Colonic mucosa (tissue), 4 donors: Measurements from ENCODE around the gene SIM1. TPM values are rescaled to one million over a fixed set of nuclear protein-coding genes. Genes with fewer than 3 reads are reported as not detected.
"Not testable (repeated sequence)": the region's sequence is repeated elsewhere in the genome, so short reads cannot be mapped to it uniquely, and the experiment has no call there.

Source experiments
- DNase-seq: peaks from one replicate; pipeline ENCODE4 v3.0.0-alpha.2; 2020
- H3K27ac ChIP-seq: fragments of 200-600 bp; one replicate; pipeline ENCODE4 v1.8.0; 2021
- H3K27me3 ChIP-seq: fragments of 200-600 bp; one replicate; pipeline ENCODE4 v1.8.0; 2021
- H3K36me3 ChIP-seq: fragments of 200-600 bp; one replicate; pipeline ENCODE4 v1.8.0; 2021
- H3K4me1 ChIP-seq: fragments of 200-600 bp; one replicate; pipeline ENCODE4 v1.8.0; 2021; ENCODE audit warnings: mild to moderate bottlenecking
- H3K4me3 ChIP-seq: fragments of 200-600 bp; one replicate; pipeline ENCODE4 v1.8.0; 2021
- H3K9ac ChIP-seq, 2 donors: one replicate each; pipeline ENCODE4 v1.7.0; 2013; ENCODE audit warnings: control low read depth in 2 of 2, low read depth in 2 of 2, low read length in 2 of 2
- H3K9me3 ChIP-seq: fragments of 200-600 bp; one replicate; pipeline ENCODE4 v1.8.0; 2021
- intact Hi-C: fragments of 100-400 bp; cut with DNase I; formaldehyde crosslinking; loops from one replicate; pipeline ENCODE4 v1.14.1; 2022
- total RNA-seq, 2 donors: library from RNA; stranded (reverse); fragmentation: NEBNext Ultra II Directional in 1 of 2; extraction: Animal tissue kit (Norgen Biotek cat#: 25700) in 1 of 2; gene quantifications; one replicate each; pipeline ENCODE4 v1.2.1, GENCODE V29; 2021
- TF ChIP-seq, protein P1 (sequence below): fragments of 200-600 bp; IDR thresholded peaks from one replicate; pipeline ENCODE4 v1.8.0; 2022; ENCODE audit warnings: antibody characterized with exemption, mild to moderate bottlenecking
- donor health status: healthy.
- donor health status: DM: no; HTN: no; CAD: no.
- donor health status: DM: no; HTN: no; CAD: no.

SIM1 gene
- total RNA-seq, 2 donors from 2014 or later: 0.16 TPM; not detected in 1

DNA sequence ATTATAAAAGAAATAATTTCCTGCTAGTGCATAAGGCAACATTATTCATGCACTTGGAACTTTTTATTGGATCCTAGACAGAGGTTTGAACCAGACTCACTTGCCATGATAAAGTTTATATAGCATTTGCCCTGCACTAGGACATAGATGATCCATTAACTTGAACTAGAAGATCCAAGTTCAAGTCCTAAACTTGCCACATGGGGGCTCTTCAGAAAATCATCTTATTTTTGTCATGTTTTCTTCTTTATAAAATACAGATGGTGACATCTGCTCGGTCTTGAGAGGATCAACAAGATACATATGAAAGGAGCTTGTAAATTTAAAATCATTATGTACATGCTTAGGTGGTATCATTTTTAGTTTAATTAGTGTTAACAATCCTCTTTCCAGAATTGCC lies 94.5 kb downstream of the SIM1 start:
- TF ChIP-seq, protein P1, sequence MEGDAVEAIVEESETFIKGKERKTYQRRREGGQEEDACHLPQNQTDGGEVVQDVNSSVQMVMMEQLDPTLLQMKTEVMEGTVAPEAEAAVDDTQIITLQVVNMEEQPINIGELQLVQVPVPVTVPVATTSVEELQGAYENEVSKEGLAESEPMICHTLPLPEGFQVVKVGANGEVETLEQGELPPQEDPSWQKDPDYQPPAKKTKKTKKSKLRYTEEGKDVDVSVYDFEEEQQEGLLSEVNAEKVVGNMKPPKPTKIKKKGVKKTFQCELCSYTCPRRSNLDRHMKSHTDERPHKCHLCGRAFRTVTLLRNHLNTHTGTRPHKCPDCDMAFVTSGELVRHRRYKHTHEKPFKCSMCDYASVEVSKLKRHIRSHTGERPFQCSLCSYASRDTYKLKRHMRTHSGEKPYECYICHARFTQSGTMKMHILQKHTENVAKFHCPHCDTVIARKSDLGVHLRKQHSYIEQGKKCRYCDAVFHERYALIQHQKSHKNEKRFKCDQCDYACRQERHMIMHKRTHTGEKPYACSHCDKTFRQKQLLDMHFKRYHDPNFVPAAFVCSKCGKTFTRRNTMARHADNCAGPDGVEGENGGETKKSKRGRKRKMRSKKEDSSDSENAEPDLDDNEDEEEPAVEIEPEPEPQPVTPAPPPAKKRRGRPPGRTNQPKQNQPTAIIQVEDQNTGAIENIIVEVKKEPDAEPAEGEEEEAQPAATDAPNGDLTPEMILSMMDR: no peak
- H3K4me1 ChIP-seq: no peaks in the 10 kb centered on the region
- no peak for DNase-seq
- H3K9ac ChIP-seq: no peak overlapping the region
- H3K27me3 ChIP-seq: no peaks in the 10 kb centered on the region
- H3K36me3 ChIP-seq: no peaks in the 10 kb centered on the region
- intact Hi-C loops: no loop called here
- no peaks in the 10 kb centered on the region for H3K9me3 ChIP-seq
- H3K4me3 ChIP-seq: no peak overlapping the region
- H3K27ac ChIP-seq: no peak overlapping the region

DNA sequence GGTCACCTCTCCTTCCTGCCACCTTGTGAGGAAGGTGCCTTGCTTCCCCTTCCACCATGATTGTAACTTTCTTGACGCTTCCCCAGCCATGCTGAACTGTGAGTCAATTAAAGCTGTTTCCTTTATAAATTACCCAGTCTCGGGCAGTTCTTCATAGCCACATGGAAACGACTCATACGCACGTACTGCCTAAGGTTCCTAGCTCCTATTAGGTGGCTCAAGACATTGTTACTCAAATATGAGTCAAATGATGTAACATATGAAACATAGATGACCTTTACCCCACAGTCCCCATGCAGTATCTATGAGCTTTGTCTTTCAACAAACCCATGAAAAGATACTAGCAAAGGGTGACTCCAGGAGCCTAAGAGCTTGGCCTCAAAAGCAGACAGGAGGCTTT lies 98.3 kb downstream of the SIM1 start:
- TF ChIP-seq, protein P1: no peak
- H3K27ac ChIP-seq: no peak overlapping the region
- H3K4me3 ChIP-seq: no peak overlapping the region
- H3K36me3 ChIP-seq: no peaks in the 10 kb centered on the region
- intact Hi-C loops: no loop called here
- no peak for DNase-seq
- H3K4me1 ChIP-seq: no peaks in the 10 kb centered on the region
- no peaks in the 10 kb centered on the region for H3K9me3 ChIP-seq
- H3K27me3 ChIP-seq: no peaks in the 10 kb centered on the region
- no peak overlapping the region for H3K9ac ChIP-seq

DNA sequence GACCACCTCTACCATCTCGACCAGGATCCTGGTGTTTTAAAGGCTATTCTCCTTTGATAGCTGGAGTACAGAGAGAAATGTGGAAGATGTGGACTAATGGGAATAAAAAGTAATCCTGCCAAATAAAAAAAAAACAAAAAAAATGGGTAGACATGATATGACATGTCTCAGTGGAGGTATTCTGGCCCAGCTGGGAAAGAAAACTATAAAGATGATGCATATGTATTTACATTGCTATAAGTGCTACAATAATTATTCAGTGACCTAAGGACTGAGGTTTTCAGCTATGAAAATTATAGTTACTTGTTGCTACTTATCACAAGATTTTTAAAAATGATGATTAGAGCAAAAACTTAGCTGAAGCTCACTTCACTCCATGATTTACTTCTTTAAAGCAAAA lies 101.1 kb downstream of the SIM1 start:
- no peaks in the 10 kb centered on the region for H3K9me3 ChIP-seq
- H3K9ac ChIP-seq: no peak overlapping the region
- DNase-seq: no peak
- H3K27me3 ChIP-seq: no peaks in the 10 kb centered on the region
- TF ChIP-seq, protein P1: no peak
- no peaks in the 10 kb centered on the region for H3K36me3 ChIP-seq
- intact Hi-C loops: no loop called here
- H3K4me3 ChIP-seq: no peak overlapping the region
- no peak overlapping the region for H3K27ac ChIP-seq
- no peaks in the 10 kb centered on the region for H3K4me1 ChIP-seq

DNA sequence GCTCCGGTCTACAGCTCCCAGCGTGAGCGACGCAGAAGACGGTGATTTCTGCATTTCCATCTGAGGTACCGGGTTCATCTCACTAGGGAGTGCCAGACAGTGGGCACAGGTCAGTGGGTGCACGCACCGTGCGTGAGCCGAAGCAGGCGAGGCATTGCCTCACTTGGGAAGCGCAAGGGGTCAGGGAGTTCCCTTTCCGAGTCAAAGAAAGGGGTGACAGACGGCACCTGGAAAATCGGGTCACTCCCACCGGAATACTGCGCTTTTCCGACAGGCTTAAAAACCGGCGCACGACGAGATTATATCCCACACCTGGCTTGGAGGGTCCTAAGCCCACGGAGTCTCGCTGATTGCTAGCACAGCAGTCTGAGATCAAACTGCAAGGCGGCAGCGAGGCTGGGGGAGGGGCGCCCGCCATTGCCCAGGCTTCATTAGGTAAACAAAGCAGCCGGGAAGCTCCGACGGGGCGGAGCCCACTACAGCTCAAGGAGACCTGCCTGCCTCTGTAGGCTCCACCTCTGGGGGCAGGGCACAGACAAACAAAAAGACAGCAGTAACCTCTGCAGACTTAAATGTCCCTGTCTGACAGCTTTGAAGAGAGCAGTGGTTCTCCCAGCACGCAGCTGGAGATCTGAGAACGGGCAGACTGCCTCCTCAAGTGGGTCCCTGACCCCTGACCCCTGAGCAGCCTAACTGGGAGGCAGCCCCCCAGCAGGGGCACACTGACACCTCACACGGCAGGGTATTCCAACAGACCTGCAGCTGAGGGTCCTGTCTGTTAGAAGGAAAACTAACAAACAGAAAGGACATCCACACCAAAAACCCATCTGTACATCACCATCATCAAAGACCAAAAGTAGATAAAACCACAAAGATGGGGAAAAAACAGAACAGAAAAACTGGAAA lies 109.7 kb downstream of the SIM1 start:
- H3K4me3 ChIP-seq, H3K27ac ChIP-seq, H3K27me3 ChIP-seq, DNase-seq, H3K4me1 ChIP-seq, intact Hi-C loops, H3K9ac ChIP-seq, H3K9me3 ChIP-seq, H3K36me3 ChIP-seq: not testable (repeated sequence)

DNA sequence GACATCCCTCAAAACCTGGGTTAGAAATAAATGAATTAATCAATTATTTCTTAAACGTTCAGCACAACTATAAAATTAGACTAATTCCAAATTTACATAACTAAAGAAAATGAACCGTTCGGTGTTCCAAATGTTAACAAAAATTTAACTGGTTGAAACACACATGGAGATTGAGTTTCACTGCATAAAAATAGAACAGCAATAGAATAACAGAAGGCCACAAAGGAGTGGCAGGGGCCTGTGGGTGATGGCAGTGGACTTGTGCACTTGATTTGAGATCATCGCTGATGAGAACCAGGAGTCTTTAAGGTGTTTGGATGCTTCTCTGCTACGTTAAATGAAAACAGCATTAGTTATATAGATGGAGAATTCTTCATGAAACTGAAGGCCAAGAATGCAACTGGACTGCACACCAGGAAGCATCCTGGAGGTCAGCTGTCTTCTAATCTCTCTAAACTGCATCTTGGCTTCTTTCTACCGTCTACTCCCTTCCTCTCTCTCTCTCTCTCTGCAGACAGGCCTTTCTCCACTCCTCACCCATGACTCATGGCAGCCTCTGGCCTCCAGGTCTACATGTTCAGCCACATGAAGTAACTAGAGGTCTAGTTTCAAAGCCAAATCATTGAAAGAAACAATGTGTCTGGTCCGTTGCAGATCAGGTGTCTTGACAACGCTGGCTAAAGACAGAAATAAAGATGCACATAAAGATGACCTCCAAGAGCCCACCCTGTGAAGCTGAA lies 111.3 kb downstream of the SIM1 start:
- no peak overlapping the region for H3K27ac ChIP-seq
- no peak for DNase-seq
- intact Hi-C loops: no loop called here
- no peak overlapping the region for H3K4me3 ChIP-seq
- TF ChIP-seq, protein P1: no peak
- no peak overlapping the region for H3K9ac ChIP-seq
- no peaks in the 10 kb centered on the region for H3K9me3 ChIP-seq
- no peaks in the 10 kb centered on the region for H3K27me3 ChIP-seq
- no peaks in the 10 kb centered on the region for H3K4me1 ChIP-seq
- no peaks in the 10 kb centered on the region for H3K36me3 ChIP-seq

DNA sequence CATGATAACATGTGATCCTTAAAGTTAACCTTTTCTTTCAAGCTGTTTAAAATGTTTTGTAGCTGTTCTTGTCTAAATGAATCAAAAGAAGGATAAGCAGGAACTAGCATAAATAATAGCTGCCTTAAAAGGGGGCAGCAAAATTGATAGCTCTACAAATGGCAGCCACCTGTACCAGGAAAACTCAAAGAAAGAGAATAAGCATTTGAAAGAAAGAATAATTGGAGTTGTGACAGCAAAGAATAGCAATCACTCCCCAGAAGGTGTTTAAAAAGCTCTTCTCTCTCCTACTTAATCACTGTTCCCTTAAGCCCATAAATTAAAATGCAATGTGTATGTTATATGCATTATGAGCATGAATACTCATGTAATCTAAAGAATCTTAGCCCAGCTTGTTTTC lies 114.6 kb downstream of the SIM1 start:
- H3K27ac ChIP-seq: no peak overlapping the region
- no peak overlapping the region for H3K4me3 ChIP-seq
- H3K36me3 ChIP-seq: no peaks in the 10 kb centered on the region
- no peaks in the 10 kb centered on the region for H3K4me1 ChIP-seq
- no peaks in the 10 kb centered on the region for H3K27me3 ChIP-seq
- no peak for DNase-seq
- no peaks in the 10 kb centered on the region for H3K9me3 ChIP-seq
- intact Hi-C loops: no loop called here
- no peak overlapping the region for H3K9ac ChIP-seq
- TF ChIP-seq, protein P1: no peak
